ENCODE results near the gene CD163. TPM values are rescaled to one million over a fixed set of nuclear protein-coding genes. Genes with fewer than 3 reads are reported as not detected.

Gene CD163
- polyA plus RNA-seq, 1 of the 3 experiments (the other 2 are of a cell fraction), result 0.03 TPM

GRCh38 chr12:7499636-7500035, 3.9 kb downstream of the CD163 start:
- Histone ChIP-seq H3K27me3 (ENCODE audit: insufficient read depth) (no peaks in the 10 kb centered on the region), H3K4me2 (no peak overlapping the region), H3K4me3 (ENCODE audit: low read depth in 2 of 2, low read length in 1 of 2) (no peak overlapping the region), H2AFZ (ENCODE audit: low read depth) (no peak overlapping the region), H3K9me3 (no peaks in the 10 kb centered on the region), H3F3A (replicated peaks; ENCODE audit: insufficient read depth) (peaks cover 10% of the 10 kb centered on the region), H3K27ac (ENCODE audit: low read depth in 2 of 2, low read length in 1 of 2) (peak overlapping the region in 1 of 2 experiments; percentile 73; a peak in 1 of 4 replicates), H3K79me2 (ENCODE audit: insufficient read depth) (no peaks in the 10 kb centered on the region), H3K9me2 (no peaks in the 10 kb centered on the region), H3K9ac (no peak overlapping the region), H3K36me3 (replicated peaks in 1 of 2; ENCODE audit: control insufficient read depth in 1 of 2, insufficient read depth in 2 of 2, low read length in 1 of 2) (no peaks in the 10 kb centered on the region), H4K20me1 (ENCODE audit: insufficient read depth) (no peaks in the 10 kb centered on the region), H3K4me1 (ENCODE audit: control insufficient read depth in 1 of 2, insufficient read depth in 2 of 2, low read depth in 1 of 2, low read length in 1 of 2) (peaks cover 0 to 6% of the 10 kb centered on the region in 2 experiments; a peak in 2 of 4 replicates)
- POLR2A ChIA-PET, result no interaction called here
- TF ChIP-seq RXRA (IDR thresholded peaks at IDR 0.05; ENCODE audit: borderline replicate concordance, low read depth), result no peak
- WGBS (ENCODE audit: low lambda C conversion rate), result 45% methylated on average over 1 of the region's 1 CpG
- CTCF ChIA-PET, result no interaction called here
- DNase-seq, result no peak

GRCh38 chr12:7498809-7499208, 4.8 kb downstream of the CD163 start:
- Histone ChIP-seq H3K9ac (no peak overlapping the region), H3K4me3 (ENCODE audit: low read depth in 2 of 2, low read length in 1 of 2) (peak overlapping the region in 1 of 2 experiments; percentile 10; a peak in 1 of 4 replicates), H4K20me1 (ENCODE audit: insufficient read depth) (no peaks in the 10 kb centered on the region), H3K9me2 (no peaks in the 10 kb centered on the region), H3K9me3 (no peaks in the 10 kb centered on the region), H3K4me2 (peak overlapping the region; percentile 48; the same call in 1 of the 2 replicates), H3F3A (replicated peaks; ENCODE audit: insufficient read depth) (peaks cover 10% of the 10 kb centered on the region), H3K4me1 (ENCODE audit: control insufficient read depth in 1 of 2, insufficient read depth in 2 of 2, low read depth in 1 of 2, low read length in 1 of 2) (peaks cover 0 to 6% of the 10 kb centered on the region in 2 experiments; a peak in 2 of 4 replicates), H3K79me2 (ENCODE audit: insufficient read depth) (no peaks in the 10 kb centered on the region), H2AFZ (ENCODE audit: low read depth) (peak overlapping the region; percentile 24; the same call in 1 of the 2 replicates), H3K36me3 (replicated peaks in 1 of 2; ENCODE audit: control insufficient read depth in 1 of 2, insufficient read depth in 2 of 2, low read length in 1 of 2) (no peaks in the 10 kb centered on the region), H3K27ac (ENCODE audit: low read depth in 2 of 2, low read length in 1 of 2) (peak overlapping the region; percentile 39 to 85; a peak in 3 of 4 replicates), H3K27me3 (ENCODE audit: insufficient read depth) (no peaks in the 10 kb centered on the region)
- WGBS (ENCODE audit: low lambda C conversion rate), result 14% methylated on average over 4 of the region's 4 CpGs
- CTCF ChIA-PET, result no interaction called here
- POLR2A ChIA-PET, result no interaction called here
- DNase-seq, result no peak
- TF ChIP-seq CTCF (IDR thresholded peaks at IDR 0.05) (no peak), USF2 (IDR thresholded peaks at IDR 0.05; ENCODE audit: borderline replicate concordance, low read depth, low read length) (no peak), FOXM1 (IDR thresholded peaks at IDR 0.05; ENCODE audit: low read depth) (no peak), GABPA (IDR thresholded peaks at IDR 0.05; ENCODE audit: low read depth) (no peak), USF1 (IDR thresholded peaks at IDR 0.05; ENCODE audit: borderline replicate concordance, low read depth) (no peak), MEF2A (IDR thresholded peaks at IDR 0.05; ENCODE audit: borderline replicate concordance, low read depth) (no peak), YY1 (IDR thresholded peaks at IDR 0.05; ENCODE audit: low read depth) (no peak), FOSL2 (IDR thresholded peaks at IDR 0.05; ENCODE audit: borderline replicate concordance, low read depth) (peak; percentile 68), RFX5 (IDR thresholded peaks at IDR 0.05; ENCODE audit: low read length) (no peak), RAD21 (IDR thresholded peaks at IDR 0.05; ENCODE audit: low read length) (no peak), ELF1 (IDR thresholded peaks at IDR 0.05) (no peak), SMC3 (IDR thresholded peaks at IDR 0.05; ENCODE audit: low read depth, low read length) (no peak), IRF3 (IDR thresholded peaks at IDR 0.05; ENCODE audit: low read depth, low read length) (no peak), SIN3A (IDR thresholded peaks at IDR 0.05; ENCODE audit: borderline replicate concordance, low read depth, low read length) (no peak), EP300 (IDR thresholded peaks at IDR 0.05; ENCODE audit: borderline replicate concordance in 1 of 2, low read depth in 1 of 2, low read length in 1 of 2) (peak in 1 of 2 experiments; percentile 72; a peak in 2 of 4 replicates), POLR2AphosphoS5 (IDR thresholded peaks at IDR 0.05; ENCODE audit: low read depth, low read length) (peak; percentile 27; the same call in 1 of the 2 replicates), CHD2 (IDR thresholded peaks at IDR 0.05; ENCODE audit: low read length, partially characterized antibody) (no peak), GATA2 (CRISPR knock-in tag; IDR thresholded peaks at IDR 0.05) (no peak), NFIC (IDR thresholded peaks at IDR 0.05; ENCODE audit: borderline replicate concordance) (0 out of 2 replicates have a peak, but pooled peaks have one; percentile 9), RCOR1 (IDR thresholded peaks at IDR 0.05; ENCODE audit: low read length) (no peak), EZH2phosphoT487 (IDR thresholded peaks at IDR 0.05; ENCODE audit: borderline replicate concordance, low read depth) (no peak), JUND (IDR thresholded peaks at IDR 0.05) (peak; percentile 85), TAF1 (IDR thresholded peaks at IDR 0.05; ENCODE audit: borderline replicate concordance, low read depth, low read length) (no peak), TEAD4 (IDR thresholded peaks at IDR 0.05; ENCODE audit: borderline replicate concordance, insufficient read depth) (peak; percentile 60; the same call in 1 of the 2 replicates)

All from SK-N-SH (cell line).